HG02588 (cell line): ENCODE measurements around the gene ATP9B.
"Not testable (repeated sequence)": the region's sequence is repeated elsewhere in the genome, so short reads cannot be mapped to it uniquely, and the experiment has no call there.

Experiments used
- ATAC-seq: cut with Tn5 transposase; IDR thresholded peaks from one replicate; pipeline ENCODE4 v1.9.1; 2021; ENCODE audit warnings: mild to moderate bottlenecking, moderate library complexity; ENCODE audit not compliant: unreplicated experiment

ATP9B gene

DNA sequence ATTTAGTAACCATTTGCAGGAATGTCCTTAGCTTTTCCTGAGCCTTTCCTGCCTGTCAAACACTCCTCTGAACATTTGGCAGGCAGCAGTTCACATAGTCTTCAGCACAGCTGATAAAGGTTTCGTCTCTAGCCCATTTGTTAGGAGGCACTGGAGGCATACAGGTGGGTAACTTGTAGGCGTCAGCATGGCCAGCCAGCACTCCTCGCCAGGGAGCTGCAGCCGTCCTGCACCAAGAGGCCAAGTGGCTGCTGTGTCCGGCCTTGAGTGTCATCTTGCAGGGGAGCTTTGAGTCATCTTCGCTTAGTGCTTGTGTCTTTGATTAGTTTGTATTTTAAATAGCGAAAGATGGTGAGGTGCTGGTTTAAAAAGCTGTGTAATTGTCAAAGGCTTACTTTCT is 206.3 kb downstream of the ATP9B start:
- ATAC-seq, result no peak

DNA sequence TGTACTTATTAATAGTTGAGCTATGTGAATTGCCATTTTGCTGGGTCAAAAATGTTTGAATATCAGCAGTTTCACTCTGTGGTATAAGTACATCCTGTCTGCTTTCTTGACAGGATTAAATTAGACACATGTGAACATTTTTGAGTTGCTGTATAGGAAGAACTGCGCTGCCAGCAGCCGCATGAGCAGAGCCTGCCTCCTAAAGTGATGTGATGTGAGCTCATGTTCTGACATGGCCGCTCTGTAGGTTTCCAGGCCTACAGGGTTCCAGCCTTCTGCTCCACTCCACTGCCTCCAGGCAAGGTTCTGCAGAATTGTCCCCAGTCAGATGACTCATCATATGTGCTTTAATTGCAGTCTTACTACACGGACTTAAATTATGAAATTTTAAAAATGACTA is 206.8 kb downstream of the ATP9B start:
- ATAC-seq, result peak; percentile 72

DNA sequence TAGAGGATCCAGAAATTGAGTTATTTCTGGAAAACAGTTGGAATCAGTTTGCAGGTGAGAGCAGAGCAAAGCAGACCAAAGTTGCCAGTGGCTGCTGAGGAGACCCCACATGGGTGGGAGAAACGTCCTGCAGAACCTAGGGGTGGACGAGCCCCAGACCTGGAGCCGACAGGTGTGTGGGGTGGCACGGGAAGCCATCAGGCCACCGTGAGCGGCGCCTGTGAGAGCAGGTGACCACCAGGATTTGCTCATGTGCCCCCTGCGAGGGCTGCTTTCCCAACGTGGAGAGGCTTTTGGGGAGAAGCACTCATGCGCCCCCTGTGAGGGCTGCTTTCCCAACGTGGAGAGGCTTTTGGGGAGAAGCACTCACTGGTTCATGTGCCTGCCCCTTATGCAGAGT is 209.7 kb downstream of the ATP9B start:
- ATAC-seq, result no peak

DNA sequence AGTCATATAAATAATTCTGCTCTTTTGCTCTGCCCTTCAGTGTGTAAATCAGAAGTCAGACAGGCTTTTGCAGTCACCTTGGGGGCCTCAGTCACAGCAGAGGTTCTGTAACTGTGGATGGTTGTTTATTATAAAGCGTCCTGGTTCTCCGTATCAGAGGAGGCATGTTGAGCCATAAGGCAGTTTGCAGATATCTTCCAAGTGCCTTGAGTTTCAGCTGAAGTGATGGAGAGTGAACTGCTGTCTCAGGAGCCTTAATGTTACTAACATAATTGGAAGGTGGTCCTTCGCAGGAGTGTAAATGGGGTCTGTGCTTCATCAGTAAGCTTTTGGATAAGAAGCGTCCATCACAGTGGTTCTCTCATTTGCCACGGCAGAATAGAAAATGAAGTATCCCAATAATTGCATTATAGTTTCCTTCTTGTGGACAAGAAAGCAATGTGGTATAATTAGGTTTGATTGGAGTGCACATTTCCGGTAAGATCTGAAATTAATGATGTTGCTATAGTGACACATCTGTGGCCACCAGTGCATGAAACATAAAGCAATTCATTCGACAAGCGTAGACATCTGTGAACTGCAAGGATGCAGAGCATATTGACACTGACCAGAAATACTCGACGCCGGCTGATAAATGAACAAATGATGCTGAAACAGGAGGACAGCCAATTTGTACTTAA is 214.1 kb downstream of the ATP9B start:
- no peak for ATAC-seq

DNA sequence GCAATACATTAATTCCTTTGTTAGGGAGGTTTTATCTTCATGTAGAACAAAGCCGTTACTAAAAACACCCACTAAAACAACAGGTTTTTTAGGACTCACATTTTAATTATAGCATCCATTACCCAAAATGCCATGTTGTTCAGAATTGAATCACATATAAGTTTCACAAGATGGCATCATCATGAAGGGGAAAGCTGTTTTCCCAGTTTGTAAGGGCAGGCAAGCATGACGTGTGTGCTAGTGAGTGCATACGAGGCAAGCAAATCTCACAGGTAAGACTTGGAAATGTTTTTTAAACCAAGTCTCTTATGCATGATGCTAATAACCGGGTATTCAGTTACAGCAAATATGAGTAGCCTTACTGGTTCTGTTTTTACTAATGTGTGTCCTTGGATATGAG is 214.7 kb downstream of the ATP9B start:
- no peak for ATAC-seq

DNA sequence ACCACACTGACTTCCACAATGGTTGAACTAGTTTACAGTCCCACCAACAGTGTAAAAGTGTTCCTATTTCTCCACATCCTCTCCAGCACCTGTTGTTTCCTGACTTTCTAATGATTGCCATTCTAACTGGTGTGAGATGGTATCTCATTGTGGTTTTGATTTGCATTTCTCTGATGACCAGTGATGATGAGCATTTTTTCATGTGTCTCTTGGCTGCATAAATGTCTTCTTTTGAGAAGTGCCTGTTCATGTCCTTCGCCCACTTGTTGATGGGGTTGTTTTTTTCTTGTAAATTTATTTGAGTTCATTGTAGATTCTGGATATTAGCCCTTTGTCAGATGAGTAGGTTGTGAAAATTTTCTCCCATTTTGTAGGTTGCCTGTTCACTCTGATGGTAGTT is 216.0 kb downstream of the ATP9B start:
- ATAC-seq, result not testable (repeated sequence)

DNA sequence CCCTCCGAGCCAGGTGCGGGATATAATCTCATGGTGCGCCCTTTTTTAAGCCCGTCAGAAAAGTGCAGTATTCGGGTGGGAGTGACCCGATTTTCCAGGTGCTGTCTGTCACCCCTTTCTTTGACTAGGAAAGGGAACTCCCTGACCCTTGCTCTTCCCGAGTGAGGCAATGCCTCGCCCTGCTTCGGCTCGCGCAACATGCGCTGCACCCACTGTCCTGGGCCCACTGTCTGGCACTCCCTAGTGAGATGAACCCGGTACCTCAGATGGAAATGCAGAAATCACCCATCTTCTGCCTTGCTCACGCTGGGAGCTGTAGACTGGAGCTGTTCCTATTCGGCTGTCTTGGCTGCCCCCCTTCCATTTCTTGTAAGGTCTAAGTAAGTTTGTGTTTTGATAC is 221.2 kb downstream of the ATP9B start:
- ATAC-seq, result not testable (repeated sequence)

DNA sequence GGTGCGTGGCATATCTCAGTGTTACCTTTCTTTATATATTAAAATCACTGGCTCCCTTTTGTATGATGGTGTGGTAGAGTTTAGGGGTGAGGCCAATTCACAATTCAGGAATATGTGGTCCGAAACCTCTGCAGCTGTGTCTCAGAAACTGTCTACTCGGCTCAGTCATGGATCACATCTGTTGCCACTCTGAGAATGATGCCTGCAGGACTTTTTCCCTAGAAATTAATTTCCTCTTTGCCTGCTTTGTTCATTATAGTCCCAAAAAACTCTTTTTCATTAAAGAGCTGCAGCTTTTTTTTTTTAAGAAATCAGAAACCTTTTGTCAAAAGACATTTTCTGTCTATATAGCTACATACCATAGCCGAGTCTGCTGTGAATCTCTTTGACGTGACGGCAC is 221.7 kb downstream of the ATP9B start:
- ATAC-seq, result no peak

DNA sequence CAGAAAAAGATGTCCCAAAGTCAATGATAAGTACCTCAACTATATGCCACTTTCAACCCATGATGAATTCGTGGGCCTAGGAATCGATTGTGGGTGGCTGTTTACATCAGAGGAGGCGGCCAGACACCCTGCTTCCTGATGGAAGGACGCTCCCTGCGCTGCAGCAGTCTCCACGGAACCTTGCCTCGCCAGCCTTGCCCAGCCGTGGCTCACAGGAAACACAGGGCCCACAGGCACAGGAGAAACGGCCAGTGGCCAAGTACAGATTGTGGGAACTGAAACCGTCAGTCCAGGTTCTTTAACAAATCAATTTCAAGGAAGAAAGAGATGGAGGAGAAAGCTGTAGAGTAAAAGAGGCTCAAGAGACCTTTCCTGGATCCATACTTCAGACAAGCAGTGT is 225.0 kb downstream of the ATP9B start:
- ATAC-seq, result no peak

DNA sequence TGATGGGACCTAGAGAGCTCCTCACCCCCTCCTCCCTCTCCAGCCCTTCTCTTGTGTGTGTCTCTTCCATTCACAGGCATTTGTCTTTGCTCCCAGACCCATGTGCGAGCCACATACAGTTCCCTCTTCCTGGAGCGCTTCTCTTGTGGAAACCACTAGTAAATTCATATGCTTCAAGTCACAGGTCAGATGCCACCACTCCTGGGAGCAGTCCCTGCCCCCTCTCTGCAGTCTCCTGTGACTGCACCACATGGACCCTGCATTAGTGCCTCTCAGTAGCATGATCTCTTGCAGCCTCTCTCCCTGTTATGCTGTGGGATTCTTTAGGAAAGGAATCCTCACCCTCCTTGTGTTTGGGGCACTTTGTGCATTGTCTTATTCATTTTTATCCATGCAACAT is 230.1 kb downstream of the ATP9B start:
- no peak for ATAC-seq

DNA sequence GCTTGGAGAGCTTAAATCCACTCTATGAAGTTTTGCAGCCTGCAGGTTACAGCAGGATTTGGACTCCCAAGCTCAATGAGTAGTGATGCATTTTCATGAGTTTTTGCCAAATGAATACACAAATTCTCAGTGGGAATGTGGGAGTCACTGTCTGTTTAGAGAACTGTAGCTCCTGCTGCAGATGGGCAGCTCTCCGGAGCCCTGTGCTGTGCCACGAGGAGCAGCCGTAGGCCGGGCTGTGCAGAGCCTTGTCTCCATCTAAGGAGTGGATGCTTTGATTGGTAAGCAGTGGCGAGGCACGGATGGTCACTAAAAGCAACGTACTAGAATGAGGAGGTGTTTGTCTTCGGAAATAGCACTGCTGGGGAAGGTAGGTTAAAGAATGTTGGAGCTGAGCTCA is 230.5 kb downstream of the ATP9B start:
- ATAC-seq, result no peak

DNA sequence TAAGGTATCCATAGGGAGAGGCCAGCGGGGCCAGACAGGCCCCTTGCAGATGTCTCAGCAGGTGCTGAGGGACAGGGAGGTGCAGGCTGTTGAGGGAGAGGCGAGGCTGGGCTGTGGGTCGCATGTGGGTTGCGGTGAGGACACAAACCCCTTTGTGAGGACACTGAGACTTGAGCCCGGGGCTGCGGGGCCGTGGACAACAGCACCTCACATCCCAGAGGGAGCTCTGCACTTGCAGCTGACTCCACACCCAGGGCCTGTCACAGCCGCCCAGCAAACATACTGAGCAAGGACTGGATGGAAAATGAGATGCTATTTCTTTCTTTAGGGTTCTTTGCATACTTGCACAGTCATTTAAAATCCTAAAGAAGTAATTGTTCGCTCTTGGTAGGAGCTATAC is 231.2 kb downstream of the ATP9B start:
- no peak for ATAC-seq

DNA sequence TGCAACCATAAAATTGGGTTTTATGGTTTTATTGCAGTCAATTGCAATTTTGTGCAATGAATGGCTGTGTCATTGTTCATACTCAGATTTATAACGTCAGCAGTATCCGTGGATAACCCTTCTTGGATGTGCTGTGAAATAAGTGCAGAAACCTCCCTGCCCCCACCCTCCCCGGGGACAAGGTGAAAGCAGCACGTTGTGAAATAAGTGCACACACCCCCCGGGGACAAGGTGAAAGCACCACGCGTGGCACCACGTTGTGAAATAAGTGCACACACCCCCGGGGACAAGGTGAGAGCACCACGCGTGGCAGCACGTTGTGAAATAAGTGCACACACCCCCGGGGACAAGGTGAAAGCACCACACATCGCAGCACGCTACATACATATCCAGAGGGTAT is 232.9 kb downstream of the ATP9B start:
- ATAC-seq, result no peak

DNA sequence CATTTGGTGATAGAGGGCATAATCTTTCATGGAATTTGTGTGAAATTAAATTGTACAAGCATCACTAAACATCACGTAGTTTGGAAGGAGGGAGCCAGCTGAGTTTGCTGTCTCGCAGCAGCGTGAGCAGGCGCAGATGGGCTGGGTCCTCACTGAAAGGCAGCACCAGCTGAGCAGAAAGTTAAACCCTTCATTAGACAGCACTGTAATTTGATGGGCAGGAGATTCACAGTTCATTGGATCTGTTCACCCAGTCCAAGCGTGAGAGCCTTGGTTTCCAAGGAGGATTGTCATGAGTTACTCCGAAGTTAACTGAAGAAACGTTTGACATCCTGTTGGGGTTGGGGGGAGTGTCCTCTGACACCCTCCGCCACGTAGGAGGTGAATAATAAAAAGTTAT is 236.7 kb downstream of the ATP9B start:
- ATAC-seq, result no peak

DNA sequence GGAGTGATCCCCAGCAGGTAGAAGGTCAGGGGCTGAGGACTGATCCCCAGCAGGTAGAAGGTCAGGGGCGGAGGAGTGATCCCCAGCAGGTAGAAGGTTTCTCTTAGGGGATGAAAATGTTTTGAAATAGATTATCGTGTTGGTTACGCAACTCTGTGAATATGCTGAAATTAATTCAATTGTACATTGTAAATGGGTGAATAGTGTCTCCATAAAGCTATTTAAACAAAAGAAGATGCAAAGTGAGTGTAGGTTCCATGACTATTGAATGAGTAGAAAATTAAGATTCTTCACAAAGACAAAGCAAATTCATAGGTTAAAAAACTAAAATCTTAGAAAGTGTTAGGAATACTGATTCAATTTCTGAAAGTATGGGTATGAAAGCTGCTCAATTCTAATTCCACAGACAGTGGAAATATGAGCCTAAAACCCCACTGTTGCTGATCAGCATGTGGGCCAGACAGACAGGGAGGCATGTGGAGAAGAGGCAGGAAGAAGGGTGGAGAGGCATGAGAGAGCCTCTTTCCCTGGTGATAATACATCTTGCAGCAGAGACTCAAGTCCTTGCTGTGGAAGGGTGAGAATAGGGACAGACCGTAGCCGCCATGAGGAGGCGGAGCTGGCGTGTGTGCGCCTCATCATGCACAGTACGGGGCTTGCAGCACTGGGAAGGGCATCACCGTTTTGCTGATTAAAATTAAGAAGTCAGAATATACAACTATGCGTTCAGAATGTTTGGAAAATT is 240.6 kb downstream of the ATP9B start:
- no peak for ATAC-seq

DNA sequence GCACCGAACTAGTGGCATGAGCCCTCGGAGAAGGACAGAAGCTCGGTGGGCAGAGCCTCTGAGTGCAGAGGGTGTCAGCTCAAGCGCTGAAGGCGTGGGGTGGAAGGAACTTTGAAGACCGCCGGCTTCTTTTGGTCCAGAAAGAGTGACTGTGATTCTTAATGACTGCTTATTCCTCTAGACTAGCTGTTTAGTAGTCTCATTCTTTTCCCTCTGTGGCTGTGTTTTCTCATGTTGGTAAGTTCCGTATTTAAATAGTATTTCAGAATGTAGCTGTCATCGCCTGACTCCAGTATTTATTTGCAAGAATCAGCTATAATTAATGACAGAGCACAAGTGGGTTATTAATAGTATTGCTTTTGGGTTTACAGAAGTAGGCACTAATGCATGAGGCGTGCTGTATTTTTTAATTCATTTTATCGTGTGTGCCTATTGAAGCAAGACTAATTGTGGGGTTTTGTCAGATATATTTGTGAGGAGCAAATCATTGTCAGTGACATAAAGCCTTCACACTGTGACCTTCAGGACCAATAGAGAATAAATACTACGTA is 245.7 kb downstream of the ATP9B start:
- no peak for ATAC-seq

DNA sequence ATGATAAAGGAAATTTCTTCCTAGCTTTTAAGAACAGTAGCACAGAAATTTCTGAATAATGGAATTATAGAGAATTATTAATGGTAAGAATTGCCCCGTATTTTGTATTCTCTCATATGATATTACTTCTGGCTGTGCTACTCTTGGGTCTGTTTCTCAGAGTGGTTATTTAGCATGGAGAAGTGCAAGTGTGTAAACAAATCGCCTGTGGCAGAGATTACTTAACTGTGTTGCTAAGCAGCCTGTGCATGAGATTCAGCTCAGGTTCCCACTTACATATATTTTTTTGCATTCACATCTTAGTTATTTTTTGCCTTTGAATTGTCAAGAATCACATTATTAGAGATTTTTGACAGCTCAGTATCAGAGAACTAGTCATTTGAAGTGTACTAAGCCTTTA is 246.4 kb downstream of the ATP9B start:
- no peak for ATAC-seq

DNA sequence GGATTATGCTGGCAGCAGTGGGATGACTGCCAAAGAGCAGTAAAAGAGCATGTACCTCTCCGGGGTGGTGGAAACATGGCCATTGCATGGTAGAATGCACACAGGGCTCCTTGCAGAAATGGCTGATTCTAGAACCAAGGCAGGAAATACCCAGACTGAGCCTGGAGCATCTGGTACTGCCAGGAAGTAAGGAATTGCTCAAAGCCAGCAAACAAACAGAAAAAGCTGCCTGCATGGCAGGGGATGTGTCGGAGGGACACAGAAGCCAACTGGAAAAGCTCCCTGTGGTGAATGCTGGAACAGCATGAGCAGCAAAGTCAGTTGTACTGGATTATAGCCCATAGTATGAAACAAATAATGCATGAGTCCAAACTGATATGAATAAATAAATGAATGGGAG is 248.5 kb downstream of the ATP9B start:
- ATAC-seq, result no peak

DNA sequence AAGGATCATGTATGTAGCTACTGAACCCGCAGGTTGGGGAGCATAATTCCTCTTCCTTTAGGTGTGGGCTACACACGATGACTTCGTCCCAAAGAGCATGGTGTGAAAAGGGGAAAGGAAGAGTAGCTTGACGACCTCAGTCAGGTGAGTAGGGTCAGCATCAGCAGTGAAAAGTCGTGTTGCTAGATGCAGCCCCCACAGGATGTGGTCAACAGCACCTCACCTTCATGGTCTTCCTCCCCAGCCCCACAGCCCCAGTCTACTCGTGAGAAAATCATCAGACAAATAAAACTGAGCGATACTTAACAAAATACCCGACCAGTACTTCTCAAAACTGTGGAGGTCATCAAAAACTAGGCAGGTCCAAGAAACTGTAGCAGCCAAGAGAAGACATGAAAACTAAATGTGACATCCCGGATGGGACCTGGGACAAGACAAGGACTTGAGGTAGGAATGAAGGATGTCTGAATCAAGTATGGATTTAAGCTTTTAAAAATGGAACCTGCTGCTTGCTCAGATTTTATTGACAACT is 249.0 kb downstream of the ATP9B start:
- ATAC-seq, result no peak

DNA sequence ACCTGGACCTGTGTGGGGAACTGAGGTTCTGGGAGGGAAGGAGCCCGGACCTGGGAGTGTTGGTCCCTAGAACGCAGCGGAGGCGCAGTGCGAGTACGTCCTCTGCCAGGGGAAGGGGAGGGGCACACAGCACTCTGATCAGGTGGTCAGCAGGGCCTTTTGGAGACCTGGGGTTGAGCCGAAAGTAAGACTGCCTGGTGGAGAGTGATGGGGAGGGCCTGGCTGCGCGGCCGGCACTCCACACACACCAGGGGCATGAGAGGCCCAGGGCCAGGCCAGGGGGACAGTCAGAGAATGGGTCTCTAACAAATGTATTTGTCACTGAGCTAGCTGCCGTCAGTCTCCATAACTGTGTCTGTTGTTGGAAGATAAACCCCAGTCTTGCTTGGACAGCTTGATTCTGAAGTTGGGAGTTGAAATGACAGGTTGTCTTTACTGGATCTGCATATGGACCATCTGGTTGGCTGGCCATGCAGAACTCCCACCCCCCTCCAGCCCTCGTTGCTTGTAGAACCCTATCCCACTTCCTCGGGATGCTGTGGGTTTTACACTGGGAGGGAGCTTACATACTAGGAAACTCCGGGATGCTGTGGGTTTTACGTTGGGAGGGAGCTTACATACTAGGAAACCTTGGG is 251.1 kb downstream of the ATP9B start:
- no peak for ATAC-seq

DNA sequence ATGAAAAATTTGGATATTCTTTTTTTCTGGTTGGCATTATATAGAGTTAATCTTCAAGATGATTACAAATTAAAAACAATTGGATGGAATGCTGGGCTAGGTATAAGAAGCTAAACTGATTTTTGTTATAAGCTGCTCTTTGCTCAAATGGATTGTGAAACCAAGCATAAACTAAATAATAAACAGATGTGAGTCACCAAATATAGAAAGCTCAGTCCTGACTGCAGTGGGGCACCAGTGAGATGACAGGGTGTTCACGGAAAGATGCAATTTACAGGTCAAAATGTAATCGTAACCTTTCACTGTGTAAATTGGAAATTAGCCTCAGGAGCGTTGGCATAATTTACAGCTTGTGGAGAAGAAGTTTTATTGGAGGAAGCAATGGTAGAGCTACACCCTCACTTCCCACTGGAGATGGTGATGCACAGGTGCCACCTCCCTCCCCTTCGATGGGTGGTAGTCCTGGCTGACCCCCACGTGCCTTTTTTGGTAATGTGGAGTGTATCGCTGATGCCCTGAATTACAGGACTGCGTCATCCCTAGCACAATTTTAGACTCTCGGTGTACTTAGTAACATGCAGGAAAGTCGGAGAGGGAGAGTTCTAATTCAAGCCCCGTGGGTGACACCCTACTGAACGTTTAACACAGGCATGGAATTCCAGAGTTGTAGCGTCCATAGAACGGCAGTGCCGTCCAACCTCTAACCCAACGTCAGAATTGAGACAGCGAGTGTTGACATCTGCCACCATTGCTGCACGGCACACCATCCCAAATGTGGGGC is 252.6 kb downstream of the ATP9B start:
- no peak for ATAC-seq
